Measurements from ENCODE around the gene MED9. TPM values are rescaled to one million over a fixed set of nuclear protein-coding genes. Genes with fewer than 3 reads are reported as not detected.

MED9 gene
- polyA plus RNA-seq, 1 of the 3 experiments (the other 2 are of a cell fraction): 10.1 TPM

DNA sequence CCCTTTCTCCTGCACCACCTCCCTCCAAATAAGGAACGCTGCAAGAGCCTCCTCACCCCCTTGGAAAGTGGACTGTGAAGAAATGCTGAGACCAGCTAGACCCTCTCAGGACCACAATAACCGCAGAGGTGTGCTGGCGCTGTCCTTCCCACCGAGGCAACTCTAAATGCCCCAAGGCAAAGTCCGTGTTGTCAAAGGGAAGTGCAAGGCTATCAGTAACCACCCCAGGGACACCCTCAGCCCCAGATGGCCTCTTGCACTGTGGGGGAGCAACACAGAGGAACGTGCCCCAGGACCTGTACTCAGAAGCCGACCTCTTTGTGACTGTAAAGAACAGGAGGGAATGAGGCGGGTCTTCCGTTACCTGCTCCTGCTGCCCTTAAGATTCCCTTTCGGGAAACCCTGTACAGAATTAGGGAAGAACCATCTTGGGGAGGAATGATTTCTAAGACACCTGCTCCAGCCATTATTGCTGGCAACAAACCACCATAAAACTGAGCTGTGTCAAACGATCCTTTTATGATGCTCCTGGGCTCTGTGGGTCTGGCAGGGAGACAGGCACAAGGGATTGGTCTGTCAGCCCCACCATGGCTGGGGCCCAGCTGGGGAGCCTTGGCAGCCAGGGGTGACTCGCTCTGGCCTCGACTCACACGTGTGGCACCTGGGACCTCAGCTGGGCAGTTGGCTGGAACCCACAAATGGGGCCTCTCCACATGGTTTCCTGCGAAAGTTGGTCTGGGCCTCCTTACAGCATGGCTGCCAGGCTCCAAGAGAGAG is 14.6 kb upstream of the MED9 start:
- Histone ChIP-seq H3K4me3 (ENCODE audit: low read depth in 2 of 2, low read length in 1 of 2) (no peak overlapping the region), H3K36me3 (replicated peaks in 1 of 2; ENCODE audit: control insufficient read depth in 1 of 2, insufficient read depth in 2 of 2, low read length in 1 of 2) (no peaks in the 10 kb centered on the region), H3K79me2 (ENCODE audit: insufficient read depth) (no peaks in the 10 kb centered on the region), H3K4me2 (no peak overlapping the region), H2AFZ (ENCODE audit: low read depth) (no peak overlapping the region), H3K4me1 (ENCODE audit: control insufficient read depth in 1 of 2, insufficient read depth in 2 of 2, low read depth in 1 of 2, low read length in 1 of 2) (no peaks in the 10 kb centered on the region), H3K9me3 (no peaks in the 10 kb centered on the region), H4K20me1 (ENCODE audit: insufficient read depth) (no peaks in the 10 kb centered on the region), H3F3A (replicated peaks; ENCODE audit: insufficient read depth) (no peaks in the 10 kb centered on the region), H3K27me3 (ENCODE audit: insufficient read depth) (peaks cover 7% of the 10 kb centered on the region), H3K27ac (ENCODE audit: low read depth in 2 of 2, low read length in 1 of 2) (no peak overlapping the region), H3K9me2 (no peaks in the 10 kb centered on the region), H3K9ac (no peak overlapping the region)
- CTCF ChIA-PET: no interaction called here
- TF ChIP-seq FOXJ3 (CRISPR knock-in tag; IDR thresholded peaks at IDR 0.05) (no peak), EZH2phosphoT487 (IDR thresholded peaks at IDR 0.05; ENCODE audit: borderline replicate concordance, low read depth) (no peak), TAF1 (IDR thresholded peaks at IDR 0.05; ENCODE audit: borderline replicate concordance, low read depth, low read length) (no peak), TCF12 (IDR thresholded peaks at IDR 0.05) (no peak), JUND (IDR thresholded peaks at IDR 0.05) (no peak), CHD2 (IDR thresholded peaks at IDR 0.05; ENCODE audit: low read length, partially characterized antibody) (no peak), RCOR1 (IDR thresholded peaks at IDR 0.05; ENCODE audit: low read length) (no peak), SMC3 (IDR thresholded peaks at IDR 0.05; ENCODE audit: low read depth, low read length) (no peak), FOSL2 (IDR thresholded peaks at IDR 0.05; ENCODE audit: borderline replicate concordance, low read depth) (no peak), RXRA (IDR thresholded peaks at IDR 0.05; ENCODE audit: borderline replicate concordance, low read depth) (no peak), FOXM1 (IDR thresholded peaks at IDR 0.05; ENCODE audit: low read depth) (no peak), NFIC (IDR thresholded peaks at IDR 0.05; ENCODE audit: borderline replicate concordance) (no peak), TEAD4 (IDR thresholded peaks at IDR 0.05; ENCODE audit: borderline replicate concordance, insufficient read depth) (no peak)
- TF ChIP-seq, protein P1, sequence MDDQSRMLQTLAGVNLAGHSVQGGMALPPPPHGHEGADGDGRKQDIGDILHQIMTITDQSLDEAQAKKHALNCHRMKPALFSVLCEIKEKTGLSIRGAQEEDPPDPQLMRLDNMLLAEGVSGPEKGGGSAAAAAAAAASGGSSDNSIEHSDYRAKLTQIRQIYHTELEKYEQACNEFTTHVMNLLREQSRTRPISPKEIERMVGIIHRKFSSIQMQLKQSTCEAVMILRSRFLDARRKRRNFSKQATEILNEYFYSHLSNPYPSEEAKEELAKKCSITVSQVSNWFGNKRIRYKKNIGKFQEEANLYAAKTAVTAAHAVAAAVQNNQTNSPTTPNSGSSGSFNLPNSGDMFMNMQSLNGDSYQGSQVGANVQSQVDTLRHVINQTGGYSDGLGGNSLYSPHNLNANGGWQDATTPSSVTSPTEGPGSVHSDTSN (IDR thresholded peaks at IDR 0.05): no peak
- TF ChIP-seq, protein P2, sequence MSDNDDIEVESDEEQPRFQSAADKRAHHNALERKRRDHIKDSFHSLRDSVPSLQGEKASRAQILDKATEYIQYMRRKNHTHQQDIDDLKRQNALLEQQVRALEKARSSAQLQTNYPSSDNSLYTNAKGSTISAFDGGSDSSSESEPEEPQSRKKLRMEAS (IDR thresholded peaks at IDR 0.05; ENCODE audit: low read depth): no peak
- TF ChIP-seq, protein P3, sequence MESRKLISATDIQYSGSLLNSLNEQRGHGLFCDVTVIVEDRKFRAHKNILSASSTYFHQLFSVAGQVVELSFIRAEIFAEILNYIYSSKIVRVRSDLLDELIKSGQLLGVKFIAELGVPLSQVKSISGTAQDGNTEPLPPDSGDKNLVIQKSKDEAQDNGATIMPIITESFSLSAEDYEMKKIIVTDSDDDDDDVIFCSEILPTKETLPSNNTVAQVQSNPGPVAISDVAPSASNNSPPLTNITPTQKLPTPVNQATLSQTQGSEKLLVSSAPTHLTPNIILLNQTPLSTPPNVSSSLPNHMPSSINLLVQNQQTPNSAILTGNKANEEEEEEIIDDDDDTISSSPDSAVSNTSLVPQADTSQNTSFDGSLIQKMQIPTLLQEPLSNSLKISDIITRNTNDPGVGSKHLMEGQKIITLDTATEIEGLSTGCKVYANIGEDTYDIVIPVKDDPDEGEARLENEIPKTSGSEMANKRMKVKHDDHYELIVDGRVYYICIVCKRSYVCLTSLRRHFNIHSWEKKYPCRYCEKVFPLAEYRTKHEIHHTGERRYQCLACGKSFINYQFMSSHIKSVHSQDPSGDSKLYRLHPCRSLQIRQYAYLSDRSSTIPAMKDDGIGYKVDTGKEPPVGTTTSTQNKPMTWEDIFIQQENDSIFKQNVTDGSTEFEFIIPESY (IDR thresholded peaks at IDR 0.05; ENCODE audit: borderline replicate concordance, low read depth): no peak
- TF ChIP-seq, protein P4, sequence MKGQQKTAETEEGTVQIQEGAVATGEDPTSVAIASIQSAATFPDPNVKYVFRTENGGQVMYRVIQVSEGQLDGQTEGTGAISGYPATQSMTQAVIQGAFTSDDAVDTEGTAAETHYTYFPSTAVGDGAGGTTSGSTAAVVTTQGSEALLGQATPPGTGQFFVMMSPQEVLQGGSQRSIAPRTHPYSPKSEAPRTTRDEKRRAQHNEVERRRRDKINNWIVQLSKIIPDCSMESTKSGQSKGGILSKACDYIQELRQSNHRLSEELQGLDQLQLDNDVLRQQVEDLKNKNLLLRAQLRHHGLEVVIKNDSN (IDR thresholded peaks at IDR 0.05; ENCODE audit: borderline replicate concordance, low read depth): no peak
- WGBS (ENCODE audit: low lambda C conversion rate): 68% methylated on average over 12 of the region's 15 CpGs
- POLR2A ChIA-PET: no interaction called here
- DNase-seq: no peak
